ENCODE measurements around the gene TAF11L3. TPM values are rescaled to one million over a fixed set of nuclear protein-coding genes. Genes with fewer than 3 reads are reported as not detected.
"Not testable (repeated sequence)": the region's sequence is repeated elsewhere in the genome, so short reads cannot be mapped to it uniquely, and the experiment has no call there.

Gene TAF11L3
- not detected for total RNA-seq
- long read RNA-seq = 0 reads

- DNase-seq; intact Hi-C loops (cut with micrococcal nuclease); ATAC-seq: not testable (repeated sequence)
Observed at GRCh38 chr5:17518067-17518466, at the start of gene TAF11L3. Gene TAF11L3 (plus strand): TSS chr5:17518367.

- no peak for ATAC-seq
- no peak for DNase-seq
- intact Hi-C loops (cut with micrococcal nuclease) = no loop called here
Observed at GRCh38 chr5:17470064-17470463, 48.1 kb upstream of the TAF11L3 start.

- intact Hi-C loops (cut with micrococcal nuclease); DNase-seq; ATAC-seq: not testable (repeated sequence)
Observed at GRCh38 chr5:17475064-17475463, 43.1 kb upstream of the TAF11L3 start.

GRCh38 chr5:17477043-17477442, 41.1 kb upstream of the TAF11L3 start:
- intact Hi-C loops (cut with micrococcal nuclease) = no loop called here
- no peak for DNase-seq

GRCh38 chr5:17477573-17478265, 40.4 kb upstream of the TAF11L3 start:
- intact Hi-C loops (cut with micrococcal nuclease) = no loop called here
- no peak for ATAC-seq
- no peak for DNase-seq

More at GRCh38 chr5:17477043-17477442, 41.1 kb upstream of the TAF11L3 start:
- no peak for ATAC-seq

GRCh38 chr5:17481378-17481777, 36.8 kb upstream of the TAF11L3 start:
- ATAC-seq (no peak), DNase-seq (no peak)
- intact Hi-C loops (cut with micrococcal nuclease) = no loop called here

- no peak for ATAC-seq
- intact Hi-C loops (cut with micrococcal nuclease) = no loop called here
Observed at GRCh38 chr5:17482790-17483189, 35.4 kb upstream of the TAF11L3 start.

GRCh38 chr5:17486464-17487173, 31.5 kb upstream of the TAF11L3 start:
- ATAC-seq; intact Hi-C loops (cut with micrococcal nuclease); DNase-seq: not testable (repeated sequence)

More at GRCh38 chr5:17482790-17483189, 35.4 kb upstream of the TAF11L3 start:
- DNase-seq = no peak

- ATAC-seq = no peak
- intact Hi-C loops (cut with micrococcal nuclease) = no loop called here
- DNase-seq = no peak
Observed at GRCh38 chr5:17487174-17487512, 31.0 kb upstream of the TAF11L3 start.

GRCh38 chr5:17491257-17491656, 26.9 kb upstream of the TAF11L3 start:
- ATAC-seq; intact Hi-C loops (cut with micrococcal nuclease); DNase-seq: not testable (repeated sequence)

GRCh38 chr5:17492770-17493169, 25.4 kb upstream of the TAF11L3 start:
- intact Hi-C loops (cut with micrococcal nuclease) = no loop called here
- DNase-seq (no peak), ATAC-seq (no peak)

- intact Hi-C loops (cut with micrococcal nuclease) = no loop called here
- ATAC-seq = no peak
- no peak for DNase-seq
Observed at GRCh38 chr5:17497446-17497845, 20.7 kb upstream of the TAF11L3 start.

- intact Hi-C loops (cut with micrococcal nuclease); ATAC-seq; DNase-seq: not testable (repeated sequence)
Observed at GRCh38 chr5:17497931-17498330, 20.2 kb upstream of the TAF11L3 start, which contains the start of gene TAF11L2. Gene TAF11L2 (plus strand): TSS chr5:17498231.

GRCh38 chr5:17511775-17512325, 6.3 kb upstream of the TAF11L3 start:
- ATAC-seq = no peak
- DNase-seq = no peak
- intact Hi-C loops (cut with micrococcal nuclease) = no loop called here

- intact Hi-C loops (cut with micrococcal nuclease); ATAC-seq; DNase-seq: not testable (repeated sequence)
Observed at GRCh38 chr5:17517526-17517925, 641 bp upstream of the TAF11L3 start.

- ATAC-seq; intact Hi-C loops (cut with micrococcal nuclease); DNase-seq: not testable (repeated sequence)
Observed at GRCh38 chr5:17519508-17519907, 1.3 kb downstream of the TAF11L3 start.

- ATAC-seq; DNase-seq; intact Hi-C loops (cut with micrococcal nuclease): not testable (repeated sequence)
Observed at GRCh38 chr5:17521501-17521900, 3.3 kb downstream of the TAF11L3 start, which contains the start of gene TAF11L4. Gene TAF11L4 (plus strand): TSS chr5:17521801.

- DNase-seq; ATAC-seq; intact Hi-C loops (cut with micrococcal nuclease): not testable (repeated sequence)
Observed at GRCh38 chr5:17524935-17525334, 6.8 kb downstream of the TAF11L3 start, which contains the start of gene TAF11L5. Gene TAF11L5 (plus strand): TSS chr5:17525235.

GRCh38 chr5:17526504-17526903, 8.3 kb downstream of the TAF11L3 start:
- intact Hi-C loops (cut with micrococcal nuclease); DNase-seq; ATAC-seq: not testable (repeated sequence)

GRCh38 chr5:17528369-17528768, 10.2 kb downstream of the TAF11L3 start, which contains the start of gene TAF11L6:
Gene TAF11L6 (plus strand): TSS chr5:17528669.
- intact Hi-C loops (cut with micrococcal nuclease) = not testable (repeated sequence)

More at GRCh38 chr5:17528369-17528768, 10.2 kb downstream of the TAF11L3 start, which contains the start of gene TAF11L6:
- DNase-seq, ATAC-seq: not testable (repeated sequence)
